Activated naive CD4-positive, alpha-beta T cell treated with anti-CD3 and anti-CD28 coated beads, Interleukin-2, amount 50 U/mL, for 24 hours (primary cell): ENCODE measurements around the gene GRIP1.

Source experiments
- H3K27ac Mint-ChIP-seq: one replicate; pipeline ENCODE4 v1.8.0; 2021; ENCODE audit warnings: mild to moderate bottlenecking, mixed read lengths
- H3K27me3 Mint-ChIP-seq: one replicate; pipeline ENCODE4 v1.8.0; 2021; ENCODE audit warnings: mixed read lengths
- H3K36me3 Mint-ChIP-seq: one replicate; pipeline ENCODE4 v1.8.0; 2021; ENCODE audit warnings: mixed read lengths
- H3K4me1 Mint-ChIP-seq: one replicate; pipeline ENCODE4 v1.8.0; 2021; ENCODE audit warnings: mixed read lengths
- H3K4me3 Mint-ChIP-seq: one replicate; pipeline ENCODE4 v1.8.0; 2021; ENCODE audit warnings: mild to moderate bottlenecking, mixed read lengths
- H3K9me3 Mint-ChIP-seq: one replicate; pipeline ENCODE4 v1.8.0; 2021; ENCODE audit warnings: mixed read lengths

Gene GRIP1, protein sequence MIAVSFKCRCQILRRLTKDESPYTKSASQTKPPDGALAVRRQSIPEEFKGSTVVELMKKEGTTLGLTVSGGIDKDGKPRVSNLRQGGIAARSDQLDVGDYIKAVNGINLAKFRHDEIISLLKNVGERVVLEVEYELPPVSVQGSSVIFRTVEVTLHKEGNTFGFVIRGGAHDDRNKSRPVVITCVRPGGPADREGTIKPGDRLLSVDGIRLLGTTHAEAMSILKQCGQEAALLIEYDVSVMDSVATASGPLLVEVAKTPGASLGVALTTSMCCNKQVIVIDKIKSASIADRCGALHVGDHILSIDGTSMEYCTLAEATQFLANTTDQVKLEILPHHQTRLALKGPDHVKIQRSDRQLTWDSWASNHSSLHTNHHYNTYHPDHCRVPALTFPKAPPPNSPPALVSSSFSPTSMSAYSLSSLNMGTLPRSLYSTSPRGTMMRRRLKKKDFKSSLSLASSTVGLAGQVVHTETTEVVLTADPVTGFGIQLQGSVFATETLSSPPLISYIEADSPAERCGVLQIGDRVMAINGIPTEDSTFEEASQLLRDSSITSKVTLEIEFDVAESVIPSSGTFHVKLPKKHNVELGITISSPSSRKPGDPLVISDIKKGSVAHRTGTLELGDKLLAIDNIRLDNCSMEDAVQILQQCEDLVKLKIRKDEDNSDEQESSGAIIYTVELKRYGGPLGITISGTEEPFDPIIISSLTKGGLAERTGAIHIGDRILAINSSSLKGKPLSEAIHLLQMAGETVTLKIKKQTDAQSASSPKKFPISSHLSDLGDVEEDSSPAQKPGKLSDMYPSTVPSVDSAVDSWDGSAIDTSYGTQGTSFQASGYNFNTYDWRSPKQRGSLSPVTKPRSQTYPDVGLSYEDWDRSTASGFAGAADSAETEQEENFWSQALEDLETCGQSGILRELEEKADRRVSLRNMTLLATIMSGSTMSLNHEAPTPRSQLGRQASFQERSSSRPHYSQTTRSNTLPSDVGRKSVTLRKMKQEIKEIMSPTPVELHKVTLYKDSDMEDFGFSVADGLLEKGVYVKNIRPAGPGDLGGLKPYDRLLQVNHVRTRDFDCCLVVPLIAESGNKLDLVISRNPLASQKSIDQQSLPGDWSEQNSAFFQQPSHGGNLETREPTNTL

DNA sequence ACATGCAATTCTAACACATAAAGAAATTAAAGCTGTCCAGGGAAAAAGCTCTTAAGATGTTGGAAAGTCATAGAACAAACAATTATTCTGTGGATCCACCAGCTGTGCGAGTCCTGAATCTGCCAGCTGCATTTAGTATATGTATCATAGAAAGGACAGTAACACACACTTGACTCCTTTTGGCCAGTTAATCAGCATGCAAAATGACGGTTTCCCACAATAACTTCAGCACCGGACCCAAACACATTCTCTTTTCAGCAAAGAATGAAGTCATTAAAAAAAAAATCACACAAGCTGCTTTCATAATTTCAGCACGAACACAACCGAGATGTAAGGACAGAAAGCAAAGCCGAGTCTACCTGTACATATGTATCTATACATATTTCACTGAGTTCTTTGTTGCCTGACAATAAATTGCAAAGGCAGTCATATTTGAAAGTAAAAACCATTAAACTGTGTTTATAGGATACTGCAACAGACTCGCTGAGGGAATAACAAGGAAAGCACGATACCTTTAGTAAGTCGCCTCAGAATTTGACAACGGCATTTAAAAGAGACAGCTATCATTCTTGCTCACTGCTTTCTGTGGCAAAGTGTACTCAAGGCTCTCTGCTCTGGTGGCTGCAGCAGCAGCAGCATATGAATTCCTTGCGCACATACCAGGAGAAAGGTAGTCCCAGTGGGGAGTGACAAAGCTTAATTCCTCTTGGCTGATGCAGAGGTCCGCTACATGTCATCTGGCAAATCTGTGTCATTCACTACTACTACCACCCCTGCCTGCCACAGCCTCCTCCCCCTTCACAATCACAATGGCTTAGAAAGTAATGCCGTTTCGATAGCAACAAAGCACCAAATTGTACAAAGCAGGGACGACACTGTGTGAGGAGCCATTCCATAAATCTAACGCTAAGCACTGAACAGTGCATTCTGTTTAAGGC is at the start of gene GRIP1:
GRIP1 (minus strand) TSS at position 739 of the 938 bp plus-strand sequence; CDS start at position 567, 172 bp downstream.
- Mint-ChIP-seq H3K9me3 (no peaks in the 10 kb centered on the region), H3K27me3 (peaks cover 3% of the 10 kb centered on the region), H3K36me3 (peaks cover 3% of the 10 kb centered on the region), H3K4me3 (no peak within 1 kb of the TSS), H3K4me1 (no peaks in the 10 kb centered on the region), H3K27ac (no peak within 1 kb of the TSS)

DNA sequence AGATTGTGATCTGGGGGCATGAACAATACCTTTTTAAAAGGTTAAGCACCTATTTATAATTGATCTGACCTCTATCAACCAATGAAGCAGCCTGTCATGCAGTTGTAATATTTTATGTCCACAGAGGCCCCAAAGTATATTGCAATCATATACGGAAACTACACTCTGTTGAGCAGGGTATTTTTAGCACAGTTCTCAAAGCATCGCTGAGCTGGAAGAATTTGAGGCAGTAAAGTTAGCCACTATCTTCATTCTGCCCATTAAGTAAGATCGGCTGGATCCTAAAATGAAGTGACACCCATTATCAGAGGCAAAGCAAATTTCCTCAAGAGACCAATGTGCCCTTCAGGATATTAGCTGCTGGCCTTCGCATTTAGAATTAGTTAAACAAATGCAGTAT is 47.7 kb upstream of the GRIP1 start:
- H3K36me3 Mint-ChIP-seq: no peaks in the 10 kb centered on the region
- H3K9me3 Mint-ChIP-seq: no peaks in the 10 kb centered on the region
- H3K4me3 Mint-ChIP-seq: no peak overlapping the region
- H3K27me3 Mint-ChIP-seq: no peaks in the 10 kb centered on the region
- peaks cover 12% of the 10 kb centered on the region for H3K4me1 Mint-ChIP-seq
- no peak overlapping the region for H3K27ac Mint-ChIP-seq

DNA sequence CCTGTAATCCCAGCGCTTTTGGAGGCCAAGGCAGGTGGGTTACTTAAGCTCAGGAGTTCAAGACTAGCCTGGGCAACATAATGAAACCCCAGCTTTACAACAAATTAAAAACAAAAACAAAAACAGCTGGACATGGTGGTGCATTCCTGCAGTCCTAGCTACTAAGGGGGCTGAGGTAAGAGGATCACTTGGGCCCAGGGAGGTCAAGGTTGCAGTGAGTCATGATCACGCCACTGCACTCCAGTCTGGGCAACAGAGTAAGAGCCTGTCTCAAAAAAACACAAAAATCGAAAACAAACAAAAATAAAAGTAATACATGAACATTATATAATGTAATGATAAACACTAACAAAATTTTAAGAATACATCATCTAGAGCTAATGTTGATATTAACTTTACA is 46.2 kb upstream of the GRIP1 start:
- Mint-ChIP-seq H3K9me3 (no peaks in the 10 kb centered on the region), H3K4me3 (no peak overlapping the region)

DNA sequence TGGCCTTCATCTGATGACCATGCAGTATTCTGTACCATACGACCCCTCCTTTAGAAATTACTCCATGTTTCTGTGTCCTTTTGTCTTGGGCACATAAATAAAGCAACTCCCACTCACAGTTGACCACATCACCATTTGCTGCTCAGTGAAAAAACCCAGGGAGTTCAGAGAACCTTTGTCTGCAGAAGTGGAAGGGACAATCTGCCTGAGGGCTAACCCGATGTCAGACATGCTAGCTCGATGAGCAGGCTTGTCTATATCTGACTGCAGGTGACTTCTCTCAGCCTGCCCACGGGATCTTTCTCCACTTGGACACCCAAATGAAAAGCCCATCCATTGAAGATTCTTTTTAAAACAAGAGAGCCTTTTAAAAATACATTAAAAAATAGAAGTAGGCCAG is 45.7 kb upstream of the GRIP1 start:
- no peak overlapping the region for H3K4me3 Mint-ChIP-seq
- peaks cover 7% of the 10 kb centered on the region for H3K4me1 Mint-ChIP-seq
- H3K27me3 Mint-ChIP-seq: no peaks in the 10 kb centered on the region
- peaks cover 2% of the 10 kb centered on the region for H3K36me3 Mint-ChIP-seq
- H3K27ac Mint-ChIP-seq: no peak overlapping the region
- no peaks in the 10 kb centered on the region for H3K9me3 Mint-ChIP-seq

More for the DNA sequence above, 46.2 kb upstream of the GRIP1 start:
- Mint-ChIP-seq H3K27ac (no peak overlapping the region), H3K4me1 (peaks cover 7% of the 10 kb centered on the region), H3K27me3 (no peaks in the 10 kb centered on the region), H3K36me3 (peaks cover 2% of the 10 kb centered on the region)

DNA sequence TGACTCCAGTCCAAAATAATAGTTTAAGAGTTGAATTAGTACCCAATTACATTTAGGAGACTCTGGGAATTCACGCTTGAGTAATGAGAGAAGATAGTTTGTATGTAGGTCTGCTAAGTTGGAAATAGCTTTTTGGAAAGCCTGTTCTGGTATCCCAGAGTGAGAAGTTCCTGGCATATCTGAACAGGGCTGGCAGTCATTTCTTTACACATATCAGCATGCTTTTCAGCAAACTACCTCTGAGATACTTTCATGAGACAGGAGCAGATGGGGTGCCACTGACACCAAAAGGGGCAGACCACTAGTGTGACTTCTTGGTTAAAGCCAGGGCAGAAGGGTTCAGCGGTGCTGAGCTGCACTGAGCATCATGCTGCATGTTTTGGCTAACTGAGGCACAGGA is 45.1 kb upstream of the GRIP1 start:
- peaks cover 2% of the 10 kb centered on the region for H3K36me3 Mint-ChIP-seq
- H3K9me3 Mint-ChIP-seq: no peaks in the 10 kb centered on the region
- no peak overlapping the region for H3K27ac Mint-ChIP-seq
- H3K27me3 Mint-ChIP-seq: no peaks in the 10 kb centered on the region
- H3K4me3 Mint-ChIP-seq: no peak overlapping the region
- H3K4me1 Mint-ChIP-seq: peaks cover 7% of the 10 kb centered on the region

DNA sequence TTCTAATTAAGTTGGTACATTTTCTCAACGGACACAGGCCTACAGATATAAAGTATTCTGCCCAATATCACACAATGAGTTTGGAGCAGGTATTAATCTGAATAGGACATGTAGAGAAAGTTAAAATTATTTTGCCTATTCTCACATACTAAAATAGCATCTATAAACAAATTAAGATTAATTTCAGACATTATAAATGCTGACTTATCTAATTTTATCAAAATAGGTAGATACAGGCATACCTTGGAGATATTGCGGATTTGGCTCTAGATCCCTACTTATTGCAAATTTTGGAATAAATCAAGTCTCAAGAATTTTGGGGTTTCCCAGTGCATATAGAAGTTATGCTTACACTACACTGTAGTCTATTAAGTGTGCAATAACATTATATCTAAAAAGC is 41.0 kb upstream of the GRIP1 start:
- H3K9me3 Mint-ChIP-seq: no peaks in the 10 kb centered on the region
- no peaks in the 10 kb centered on the region for H3K27me3 Mint-ChIP-seq
- no peak overlapping the region for H3K27ac Mint-ChIP-seq
- peaks cover 35% of the 10 kb centered on the region for H3K4me1 Mint-ChIP-seq
- H3K4me3 Mint-ChIP-seq: no peak overlapping the region
- peaks cover 2% of the 10 kb centered on the region for H3K36me3 Mint-ChIP-seq

DNA sequence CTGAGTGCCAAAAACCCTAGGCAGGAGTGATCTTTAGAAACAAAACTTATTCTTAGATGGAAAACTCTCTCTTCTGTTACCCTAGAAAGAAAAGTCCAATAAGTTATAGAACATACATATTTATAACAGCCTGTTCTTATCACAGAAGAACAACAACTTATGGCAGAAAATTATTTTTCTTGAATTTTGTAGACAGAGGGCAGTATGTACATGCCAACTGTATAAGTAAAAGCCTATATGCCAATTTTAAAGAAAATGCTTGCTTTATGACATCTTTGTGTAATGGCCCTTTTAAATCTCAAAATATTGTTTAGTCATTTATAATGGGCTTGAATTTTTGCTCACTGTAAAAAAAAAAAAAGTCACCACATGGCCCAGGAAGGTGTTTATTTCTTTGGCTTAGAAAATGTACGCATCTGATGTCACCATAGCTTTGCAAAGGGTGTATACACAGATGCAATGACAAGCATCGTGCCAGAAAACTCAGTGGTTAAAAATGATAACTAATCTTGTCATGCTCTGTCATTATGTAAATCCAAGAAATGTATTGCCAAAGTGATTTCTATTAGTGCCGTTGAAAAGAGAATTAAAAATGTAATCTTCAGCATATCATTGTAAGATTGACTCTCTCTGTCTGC is 38.3 kb upstream of the GRIP1 start:
- H3K9me3 Mint-ChIP-seq: no peaks in the 10 kb centered on the region
- peak overlapping the region; percentile 63 for H3K27ac Mint-ChIP-seq
- peaks cover 4% of the 10 kb centered on the region for H3K36me3 Mint-ChIP-seq
- peaks cover 58% of the 10 kb centered on the region for H3K4me1 Mint-ChIP-seq
- peak overlapping the region; percentile 3 for H3K4me3 Mint-ChIP-seq
- no peaks in the 10 kb centered on the region for H3K27me3 Mint-ChIP-seq

DNA sequence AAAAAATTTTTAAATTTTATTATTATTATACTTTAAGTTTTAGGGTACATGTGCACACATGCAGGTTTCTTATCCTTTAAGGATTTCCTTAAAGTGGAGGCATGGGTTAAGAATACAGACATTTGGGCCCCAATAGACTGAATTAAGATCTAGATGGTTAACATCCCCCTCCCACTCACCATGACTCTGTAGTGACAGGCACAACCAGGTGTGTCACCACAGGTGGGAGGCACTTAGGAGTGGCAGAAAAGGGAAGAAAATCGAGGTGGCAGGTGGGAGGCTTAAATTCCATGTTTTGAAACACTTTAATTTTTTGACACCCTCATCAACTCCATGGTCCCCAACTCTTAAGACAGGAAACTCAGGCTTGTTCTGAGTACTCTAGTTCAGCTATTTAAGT is 37.6 kb upstream of the GRIP1 start:
- Mint-ChIP-seq H3K4me1 (peaks cover 52% of the 10 kb centered on the region), H3K27me3 (no peaks in the 10 kb centered on the region), H3K9me3 (no peaks in the 10 kb centered on the region), H3K27ac (peak overlapping the region; percentile 63), H3K36me3 (peaks cover 4% of the 10 kb centered on the region), H3K4me3 (peak overlapping the region; percentile 3)

DNA sequence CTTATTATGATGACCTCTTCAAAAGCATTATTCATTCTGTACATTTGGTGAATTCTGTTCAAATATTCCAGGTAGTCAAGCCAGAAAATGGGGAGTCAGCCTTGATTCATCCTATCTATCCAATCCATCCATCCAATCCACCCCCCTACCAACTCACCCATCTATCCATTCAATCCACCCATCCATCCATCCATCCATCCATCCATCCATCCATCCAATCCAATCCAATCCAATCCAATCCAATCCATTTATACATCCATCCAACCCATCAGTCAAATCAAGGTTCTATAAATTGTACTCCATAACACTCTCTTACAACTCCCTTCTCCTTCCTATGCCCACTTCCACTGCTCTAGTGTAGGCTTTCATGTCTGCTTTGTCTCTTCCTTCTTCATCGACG is 35.8 kb upstream of the GRIP1 start:
- Mint-ChIP-seq H3K4me1 (peaks cover 65% of the 10 kb centered on the region), H3K4me3 (peak overlapping the region; percentile 69)

DNA sequence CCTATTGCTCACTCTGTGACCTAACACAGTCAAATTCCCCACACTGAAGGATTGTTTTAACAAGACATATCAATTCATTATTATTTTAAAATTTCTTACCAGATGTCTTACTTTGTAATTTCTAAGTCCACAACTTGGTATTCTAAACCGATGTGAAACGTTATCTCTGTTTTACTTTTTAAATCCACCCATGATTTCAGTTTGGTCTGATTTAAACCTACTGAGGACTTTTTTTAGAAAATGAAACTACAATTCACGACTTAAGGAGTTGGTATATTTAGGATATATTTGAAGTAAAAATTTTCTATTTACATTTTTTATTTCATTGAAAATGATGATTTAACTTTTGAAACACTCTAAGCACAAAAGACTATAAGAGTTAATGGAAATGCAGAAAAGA is 35.1 kb upstream of the GRIP1 start:
- Mint-ChIP-seq H3K9me3 (no peaks in the 10 kb centered on the region), H3K27me3 (no peaks in the 10 kb centered on the region), H3K4me3 (peak overlapping the region; percentile 82), H3K27ac (peak overlapping the region; percentile 94), H3K4me1 (peaks cover 72% of the 10 kb centered on the region), H3K36me3 (peaks cover 2% of the 10 kb centered on the region)

More for the DNA sequence above, 35.8 kb upstream of the GRIP1 start:
- Mint-ChIP-seq H3K27me3 (no peaks in the 10 kb centered on the region), H3K27ac (peak overlapping the region; percentile 93), H3K36me3 (peaks cover 2% of the 10 kb centered on the region), H3K9me3 (no peaks in the 10 kb centered on the region)

DNA sequence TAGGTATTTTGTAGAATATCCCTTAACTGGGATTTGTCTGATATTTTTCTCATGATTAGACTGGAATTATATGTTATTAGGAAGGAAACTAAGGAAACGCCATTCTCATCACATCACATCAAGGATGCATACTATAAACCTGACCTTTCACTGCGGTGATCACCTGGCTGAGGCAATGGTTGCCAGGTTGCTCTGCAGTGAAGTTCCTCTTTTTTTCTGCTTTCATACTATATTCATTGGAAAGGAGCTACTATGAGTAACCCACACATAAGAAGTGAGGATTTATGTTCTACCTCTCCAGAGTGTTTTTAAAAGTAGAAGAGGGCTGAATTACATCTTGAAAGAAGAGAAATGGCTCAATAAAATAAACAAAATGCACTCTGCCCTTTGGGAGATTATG is 31.0 kb upstream of the GRIP1 start:
- H3K4me3 Mint-ChIP-seq: no peak overlapping the region
- H3K4me1 Mint-ChIP-seq: peaks cover 67% of the 10 kb centered on the region

DNA sequence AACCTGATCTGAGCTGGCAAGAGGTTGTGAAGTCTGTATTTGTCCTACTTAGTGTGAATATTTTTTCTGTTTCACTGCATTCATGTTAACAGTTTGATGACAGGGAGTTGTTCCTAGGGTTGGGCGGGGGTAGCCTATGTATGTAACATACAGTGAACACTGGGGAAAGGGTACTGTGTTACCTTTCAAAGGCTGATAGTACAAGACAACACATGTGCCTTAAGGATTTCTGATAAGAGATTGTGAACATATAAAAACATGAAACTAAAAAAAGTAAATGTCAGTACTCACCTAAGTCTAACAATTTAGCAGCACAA is 30.5 kb upstream of the GRIP1 start:
- H3K27me3 Mint-ChIP-seq: no peaks in the 10 kb centered on the region
- H3K9me3 Mint-ChIP-seq: no peaks in the 10 kb centered on the region
- H3K4me1 Mint-ChIP-seq: peaks cover 67% of the 10 kb centered on the region
- peaks cover 2% of the 10 kb centered on the region for H3K36me3 Mint-ChIP-seq
- H3K4me3 Mint-ChIP-seq: peak overlapping the region; percentile 71
- H3K27ac Mint-ChIP-seq: peak overlapping the region; percentile 91

More for the DNA sequence above, 31.0 kb upstream of the GRIP1 start:
- Mint-ChIP-seq H3K36me3 (peaks cover 4% of the 10 kb centered on the region), H3K9me3 (no peaks in the 10 kb centered on the region), H3K27ac (no peak overlapping the region), H3K27me3 (no peaks in the 10 kb centered on the region)

DNA sequence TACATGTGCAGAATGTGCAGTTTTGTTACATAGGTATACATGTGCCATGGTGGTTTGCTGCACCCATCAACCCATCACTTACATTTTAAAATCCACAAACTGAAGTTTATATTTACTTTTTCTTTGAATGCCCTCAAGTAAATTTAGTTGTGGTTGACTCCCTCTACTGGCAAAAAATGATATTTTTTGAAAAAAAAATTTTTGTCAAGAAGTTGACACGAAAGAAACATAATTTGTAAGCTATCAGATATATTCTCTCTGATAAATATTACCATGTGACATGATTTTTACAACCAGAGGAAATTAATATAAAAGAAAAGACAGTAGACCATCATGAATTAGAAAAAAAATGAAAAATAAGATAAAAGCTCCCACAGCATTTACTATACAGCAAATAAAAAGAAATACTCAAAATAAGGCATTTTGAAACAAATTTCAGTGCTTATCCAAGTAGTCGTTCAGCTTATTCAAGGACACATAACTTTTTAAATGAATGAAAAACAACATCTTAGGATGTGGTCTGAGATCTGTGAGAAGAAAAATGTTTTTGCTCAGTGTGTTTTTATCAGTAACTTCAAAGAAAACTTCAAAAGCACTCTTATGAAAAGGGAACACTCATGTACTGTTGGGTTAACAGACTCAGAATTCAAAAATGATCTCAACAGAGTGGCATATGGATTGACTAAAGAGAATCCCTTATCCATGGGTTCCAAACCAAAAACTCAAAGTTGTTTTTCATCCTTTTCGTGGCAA is 30.0 kb upstream of the GRIP1 start:
- no peaks in the 10 kb centered on the region for H3K27me3 Mint-ChIP-seq
- H3K27ac Mint-ChIP-seq: peak overlapping the region; percentile 91
- H3K9me3 Mint-ChIP-seq: no peaks in the 10 kb centered on the region
- peaks cover 68% of the 10 kb centered on the region for H3K4me1 Mint-ChIP-seq
- peak overlapping the region; percentile 71 for H3K4me3 Mint-ChIP-seq
- peaks cover 2% of the 10 kb centered on the region for H3K36me3 Mint-ChIP-seq
